H9 (cell line): ENCODE results near the gene ZNF865. TPM values are rescaled to one million over a fixed set of nuclear protein-coding genes. Genes with fewer than 3 reads are reported as not detected.

Experiments used
- DNase-seq: peaks from one replicate; pipeline ENCODE4 v3.0.0-alpha.2; 2017
- H2AFZ ChIP-seq: one replicate; pipeline ENCODE4 v1.6.1; 2013; ENCODE audit warnings: mild to moderate bottlenecking, low read length, control low read depth, moderate library complexity
- H2AK5ac ChIP-seq: 2 replicates; pipeline ENCODE4 v1.6.1; 2013; ENCODE audit warnings: low read length, control low read depth, mixed read lengths; ENCODE audit not compliant: insufficient read length
- H2BK120ac ChIP-seq: one replicate; pipeline ENCODE4 v1.6.1; 2013; ENCODE audit warnings: low read depth, mild to moderate bottlenecking, low read length, control low read depth, inconsistent platforms; ENCODE audit not compliant: poor library complexity, severe bottlenecking
- H2BK12ac ChIP-seq: 2 replicates; pipeline ENCODE4 v1.6.1; 2013; ENCODE audit warnings: low read length, control low read depth, mixed read lengths, low read depth; ENCODE audit not compliant: insufficient read length
- H2BK15ac ChIP-seq: 2 replicates; pipeline ENCODE4 v1.6.1; 2013; ENCODE audit warnings: low read depth, low read length, control low read depth
- H2BK20ac ChIP-seq: one replicate; pipeline ENCODE4 v1.6.1; 2013; ENCODE audit warnings: low read depth, mild to moderate bottlenecking, low read length, control low read depth, inconsistent platforms; ENCODE audit not compliant: poor library complexity, severe bottlenecking
- H2BK5ac ChIP-seq: 2 replicates; pipeline ENCODE4 v1.6.1; 2013; ENCODE audit warnings: low read length, control low read depth, mixed read lengths; ENCODE audit not compliant: insufficient read length
- H3K14ac ChIP-seq: 2 replicates; pipeline ENCODE4 v1.6.1; 2013; ENCODE audit warnings: low read length, control low read depth; ENCODE audit not compliant: insufficient read depth
- H3K18ac ChIP-seq: 2 replicates; pipeline ENCODE4 v1.6.1; 2013; ENCODE audit warnings: low read depth, mild to moderate bottlenecking, mixed read lengths, low read length, control low read depth; ENCODE audit not compliant: insufficient read length
- H3K23ac ChIP-seq: 2 replicates; pipeline ENCODE4 v1.6.1; 2013; ENCODE audit warnings: low read length, control low read depth, mixed read lengths, low read depth; ENCODE audit not compliant: insufficient read length
- H3K23me2 ChIP-seq: 2 replicates; pipeline ENCODE4 v1.6.1; 2013; ENCODE audit warnings: low read depth, mild to moderate bottlenecking, mixed read lengths, low read length, control low read depth; ENCODE audit not compliant: insufficient read length, poor library complexity, severe bottlenecking
- H3K27ac ChIP-seq: 2 replicates; pipeline ENCODE4 v1.5.1; 2013; ENCODE audit warnings: low read length, control low read depth, mixed read lengths, low read depth; ENCODE audit not compliant: insufficient read length
- H3K27me3 ChIP-seq: 2 replicates; pipeline ENCODE4 v1.6.1; 2013; ENCODE audit warnings: low read length, control low read depth, inconsistent platforms; ENCODE audit not compliant: insufficient read depth
- H3K4ac ChIP-seq: 2 replicates; pipeline ENCODE4 v1.6.1; 2013; ENCODE audit warnings: low read depth, mild to moderate bottlenecking, control low read depth, inconsistent platforms, low read length, moderate library complexity
- H3K4me1 ChIP-seq: 2 replicates; pipeline ENCODE4 v1.6.1; 2013; ENCODE audit warnings: low read length, control low read depth, inconsistent platforms; ENCODE audit not compliant: insufficient read depth
- H3K4me2 ChIP-seq: 2 replicates; pipeline ENCODE4 v1.6.1; 2013; ENCODE audit warnings: low read length, control low read depth, mixed read lengths; ENCODE audit not compliant: insufficient read length, insufficient read depth
- H3K56ac ChIP-seq: 2 replicates; pipeline ENCODE4 v1.6.1; 2013; ENCODE audit warnings: low read depth, mild to moderate bottlenecking, mixed read lengths, low read length, control low read depth; ENCODE audit not compliant: insufficient read length
- H3K79me1 ChIP-seq: 2 replicates; pipeline ENCODE4 v1.6.1; 2013; ENCODE audit warnings: low read depth, mild to moderate bottlenecking, moderate library complexity, low read length, control low read depth, inconsistent platforms; ENCODE audit not compliant: insufficient read depth, poor library complexity, severe bottlenecking
- H3K79me2 ChIP-seq: 2 replicates; pipeline ENCODE4 v1.6.1; 2013; ENCODE audit warnings: low read length, control low read depth, inconsistent platforms; ENCODE audit not compliant: insufficient read depth
- H3K9ac ChIP-seq: 2 replicates; pipeline ENCODE4 v1.6.1; 2013; ENCODE audit warnings: low read length, control low read depth, mixed read lengths; ENCODE audit not compliant: insufficient read length; ENCODE audit errors: extremely low read depth
- H3K9me3 ChIP-seq: one replicate; pipeline ENCODE4 v1.6.1; 2013; ENCODE audit warnings: low read depth, low read length, inconsistent platforms; ENCODE audit not compliant: control insufficient read depth
- H3T11ph ChIP-seq: one replicate; pipeline ENCODE4 v1.6.1; 2013; ENCODE audit warnings: mild to moderate bottlenecking, low read length, control low read depth, inconsistent platforms
- H4K20me1 ChIP-seq: one replicate; pipeline ENCODE4 v1.6.1; 2013; ENCODE audit not compliant: control insufficient read depth, insufficient read length, insufficient read depth
- H4K5ac ChIP-seq: 2 replicates; pipeline ENCODE4 v1.6.1; 2013; ENCODE audit warnings: low read depth, mild to moderate bottlenecking, mixed read lengths, low read length, control low read depth; ENCODE audit not compliant: insufficient read length
- H4K8ac ChIP-seq: replicated peaks from 2 replicates; pipeline ENCODE4 v1.6.1; 2013; ENCODE audit warnings: low read length, control low read depth, mixed read lengths, low read depth; ENCODE audit not compliant: insufficient read length
- H4K91ac ChIP-seq: 2 replicates; pipeline ENCODE4 v1.6.1; 2013; ENCODE audit warnings: low read depth, mild to moderate bottlenecking, moderate library complexity, mixed read lengths, low read length, control low read depth; ENCODE audit not compliant: insufficient read length
- H3K27ac Mint-ChIP-seq, 3 experiments: 2 replicates in 2 of 3; 3 replicates in 1 of 3; pipeline ENCODE4 v1.8.0; 2020 to 2021; ENCODE audit warnings: mixed read lengths in 3 of 3, mild to moderate bottlenecking in 1 of 3, moderate library complexity in 1 of 3
- H3K27me3 Mint-ChIP-seq: 2 replicates; pipeline ENCODE4 v1.8.0; 2021; ENCODE audit warnings: low read depth, mild to moderate bottlenecking, moderate library complexity, mixed read lengths
- H3K36me3 Mint-ChIP-seq, 3 experiments: 2 replicates in 2 of 3; 3 replicates in 1 of 3; pipeline ENCODE4 v1.8.0; 2020 to 2021; ENCODE audit warnings: low read depth in 3 of 3, mixed read lengths in 3 of 3; ENCODE audit not compliant: insufficient read depth in 1 of 3
- H3K4me1 Mint-ChIP-seq, 2 experiments: 2 replicates each; pipeline ENCODE4 v1.8.0; 2020; ENCODE audit warnings: mixed read lengths in 2 of 2
- H3K4me3 Mint-ChIP-seq, 2 experiments: 2 replicates in 1 of 2; 3 replicates in 1 of 2; pipeline ENCODE4 v1.8.0; 2020 to 2021; ENCODE audit warnings: mild to moderate bottlenecking in 2 of 2, mixed read lengths in 2 of 2, moderate library complexity in 1 of 2
- H3K9me3 Mint-ChIP-seq, 2 experiments: 2 replicates in 1 of 2; 3 replicates in 1 of 2; pipeline ENCODE4 v1.8.0; 2020; ENCODE audit warnings: mild to moderate bottlenecking in 2 of 2, mixed read lengths in 2 of 2, moderate library complexity in 1 of 2
- WGBS: extraction: QIAGEN DNeasy Blood & Tissue Kit; methylation state at CpG from one replicate; pipeline ENCODE4 v1.1.7; 2013; ENCODE audit warnings: missing lambda C conversion rate, low lambda C conversion rate, mixed read lengths; ENCODE audit not compliant: insufficient read length; ENCODE audit errors: extremely low coverage; 5-methylcytosine and 5-hydroxymethylcytosine counted together
- total RNA-seq: library from RNA; stranded (reverse); gene quantifications from 2 replicates; pipeline ENCODE4 v1.2.1, GENCODE V29; 2021
- TF ChIP-seq, protein P1 (sequence below): fragments of 200-600 bp; sonication (generic); conservative IDR thresholded peaks from 3 replicates; pipeline ENCODE4 v1.8.0; 2021; ENCODE audit warnings: antibody characterized with exemption, mild to moderate bottlenecking

ZNF865 gene
- total RNA-seq, 1 experiment from 2014 or later, result 14.3 TPM

DNA sequence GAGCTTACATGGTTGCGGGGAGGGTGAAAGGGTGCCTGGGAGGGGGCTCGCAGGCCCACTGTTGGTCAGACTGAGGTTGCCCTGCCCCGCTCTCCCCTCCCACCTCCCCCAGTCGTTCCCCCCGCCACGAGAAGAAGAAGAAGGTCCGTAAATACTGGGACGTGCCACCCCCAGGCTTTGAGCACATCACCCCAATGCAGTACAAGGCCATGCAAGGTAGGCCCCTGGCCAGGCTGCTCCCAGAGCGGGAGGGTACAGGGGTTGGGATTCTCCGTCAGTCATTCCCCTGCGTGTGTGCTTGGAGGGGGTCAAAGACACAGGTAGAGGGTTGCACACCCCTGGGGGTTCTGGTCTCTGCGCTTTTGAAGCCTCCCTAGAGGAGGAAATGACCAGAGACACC, 55.0 kb downstream of the ZNF865 start:
- H2BK20ac ChIP-seq, result no peak overlapping the region
- Mint-ChIP-seq H3K27ac (peak overlapping the region in 2 of 3 experiments; percentile 68 to 82; a peak in 3 of 7 replicates), H3K4me1 (peaks cover 23 to 29% of the 10 kb centered on the region in 2 experiments), H3K9me3 (no peaks in the 10 kb centered on the region; a peak in 1 of 5 replicates), H3K4me3 (no peak overlapping the region), H3K36me3 (peaks cover 54 to 84% (median 70%) of the 10 kb centered on the region in 3 experiments), H3K27me3 (no peaks in the 10 kb centered on the region)
- no peaks in the 10 kb centered on the region for H3K79me1 ChIP-seq
- H2BK15ac ChIP-seq, result no peak overlapping the region
- no CpG with 5 or more reads among the region's 12 CpGs for WGBS
- no peak overlapping the region for H3K14ac ChIP-seq
- H3K27me3 ChIP-seq, result no peaks in the 10 kb centered on the region
- no peak for DNase-seq
- H3K27ac ChIP-seq, result no peak overlapping the region
- no peak overlapping the region for H3K9ac ChIP-seq
- peaks cover 50% of the 10 kb centered on the region for H3K79me2 ChIP-seq
- no peak overlapping the region for H3T11ph ChIP-seq
- H3K9me3 ChIP-seq, result no peaks in the 10 kb centered on the region
- H3K4me2 ChIP-seq, result no peak overlapping the region
- no peak overlapping the region for H2BK120ac ChIP-seq
- no peaks in the 10 kb centered on the region for H4K20me1 ChIP-seq
- H2AFZ ChIP-seq, result no peak overlapping the region
- no peak overlapping the region for H2BK5ac ChIP-seq
- no peak overlapping the region for H2AK5ac ChIP-seq
- H4K5ac ChIP-seq, result no peak overlapping the region
- H4K8ac ChIP-seq, result no peak overlapping the region
- H3K18ac ChIP-seq, result no peak overlapping the region
- peaks cover 7% of the 10 kb centered on the region; the same call in 1 of the 2 replicates for H3K4me1 ChIP-seq
- no peak overlapping the region for H2BK12ac ChIP-seq
- H4K91ac ChIP-seq, result no peak overlapping the region
- no peak overlapping the region for H3K23ac ChIP-seq
- TF ChIP-seq, protein P1, sequence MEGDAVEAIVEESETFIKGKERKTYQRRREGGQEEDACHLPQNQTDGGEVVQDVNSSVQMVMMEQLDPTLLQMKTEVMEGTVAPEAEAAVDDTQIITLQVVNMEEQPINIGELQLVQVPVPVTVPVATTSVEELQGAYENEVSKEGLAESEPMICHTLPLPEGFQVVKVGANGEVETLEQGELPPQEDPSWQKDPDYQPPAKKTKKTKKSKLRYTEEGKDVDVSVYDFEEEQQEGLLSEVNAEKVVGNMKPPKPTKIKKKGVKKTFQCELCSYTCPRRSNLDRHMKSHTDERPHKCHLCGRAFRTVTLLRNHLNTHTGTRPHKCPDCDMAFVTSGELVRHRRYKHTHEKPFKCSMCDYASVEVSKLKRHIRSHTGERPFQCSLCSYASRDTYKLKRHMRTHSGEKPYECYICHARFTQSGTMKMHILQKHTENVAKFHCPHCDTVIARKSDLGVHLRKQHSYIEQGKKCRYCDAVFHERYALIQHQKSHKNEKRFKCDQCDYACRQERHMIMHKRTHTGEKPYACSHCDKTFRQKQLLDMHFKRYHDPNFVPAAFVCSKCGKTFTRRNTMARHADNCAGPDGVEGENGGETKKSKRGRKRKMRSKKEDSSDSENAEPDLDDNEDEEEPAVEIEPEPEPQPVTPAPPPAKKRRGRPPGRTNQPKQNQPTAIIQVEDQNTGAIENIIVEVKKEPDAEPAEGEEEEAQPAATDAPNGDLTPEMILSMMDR, result no peak
- H3K56ac ChIP-seq, result no peak overlapping the region
- peaks cover 11% of the 10 kb centered on the region for H3K23me2 ChIP-seq
- no peak overlapping the region for H3K4ac ChIP-seq
